GM18873 (cell line): Measurements from ENCODE around the gene ENOX1.

Experiments
- ATAC-seq: cut with Tn5 transposase; IDR thresholded peaks from one replicate; pipeline ENCODE4 v1.9.1; 2021; ENCODE audit warnings: mild to moderate bottlenecking, moderate library complexity, moderate number of reproducible peaks; ENCODE audit not compliant: unreplicated experiment, low FRiP score

The ENOX1 gene

GRCh38 chr13:43339805-43340550 lies 446.8 kb downstream of the ENOX1 start:
- no peak for ATAC-seq

GRCh38 chr13:43339145-43339804 lies 447.5 kb downstream of the ENOX1 start:
- no peak for ATAC-seq

DNA sequence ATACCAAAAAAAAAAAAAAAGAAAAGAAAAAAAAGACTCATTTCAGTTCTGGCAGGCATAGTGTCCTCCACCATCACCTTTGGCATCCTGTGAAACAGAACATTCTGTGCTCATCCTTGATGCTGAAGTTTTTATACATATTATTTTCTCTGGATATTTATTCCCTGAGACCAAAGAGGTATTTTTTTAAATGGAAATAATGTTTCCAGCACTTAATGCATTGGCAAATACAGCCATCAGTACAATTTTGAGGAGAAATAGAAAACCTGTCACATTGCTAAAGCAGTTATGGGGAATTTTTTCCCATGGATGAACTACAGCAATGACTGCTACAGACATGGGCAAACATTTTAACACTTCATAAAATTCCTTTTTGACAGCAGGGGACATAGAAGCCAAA lies 451.0 kb downstream of the ENOX1 start:
- ATAC-seq: no peak

- ATAC-seq: no peak
Measured at GRCh38 chr13:43333176-43333575, 453.6 kb downstream of the ENOX1 start.

GRCh38 chr13:43331672-43332071 lies 455.1 kb downstream of the ENOX1 start:
- no peak for ATAC-seq

DNA sequence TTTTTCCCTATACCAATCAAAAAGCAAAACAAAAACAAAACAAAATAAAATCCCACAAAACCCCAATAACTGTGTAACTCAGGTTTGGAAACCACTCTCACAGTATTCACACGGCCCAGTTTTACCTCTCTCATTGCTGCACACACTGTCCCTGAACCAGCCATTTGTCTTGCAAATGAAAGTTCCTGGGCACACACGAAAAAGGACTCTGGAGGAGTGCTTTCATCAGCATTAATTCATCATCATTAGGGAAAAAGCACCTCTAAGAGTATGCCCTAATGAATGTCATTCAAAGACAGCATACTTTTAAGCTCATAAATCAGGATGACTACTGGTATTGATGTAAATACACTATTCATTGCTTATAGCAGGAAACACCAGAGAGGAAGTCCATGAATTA lies 457.1 kb downstream of the ENOX1 start:
- ATAC-seq: no peak

GRCh38 chr13:43328907-43329306 lies 457.9 kb downstream of the ENOX1 start:
- ATAC-seq: no peak

- ATAC-seq: no peak
Measured at GRCh38 chr13:43326100-43326499, 460.7 kb downstream of the ENOX1 start.

DNA sequence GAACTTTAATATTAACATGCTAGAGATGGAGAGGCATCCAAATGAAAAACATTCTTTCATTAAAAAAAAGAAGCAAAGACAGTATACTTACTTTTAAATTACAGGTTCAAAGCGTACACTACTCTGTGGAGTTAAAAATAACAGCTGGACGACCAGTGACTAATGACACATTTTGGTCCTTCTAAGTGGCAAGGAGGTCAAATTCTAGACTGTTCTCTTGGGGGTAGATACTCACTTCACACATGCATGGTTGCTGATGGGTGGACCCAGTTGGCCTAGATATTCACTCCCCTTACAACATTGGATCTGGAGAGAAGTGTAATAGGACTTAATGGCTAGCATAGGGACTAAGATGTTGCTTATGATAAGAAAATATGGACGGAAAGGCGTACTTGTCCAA lies 461.1 kb downstream of the ENOX1 start:
- ATAC-seq: no peak

DNA sequence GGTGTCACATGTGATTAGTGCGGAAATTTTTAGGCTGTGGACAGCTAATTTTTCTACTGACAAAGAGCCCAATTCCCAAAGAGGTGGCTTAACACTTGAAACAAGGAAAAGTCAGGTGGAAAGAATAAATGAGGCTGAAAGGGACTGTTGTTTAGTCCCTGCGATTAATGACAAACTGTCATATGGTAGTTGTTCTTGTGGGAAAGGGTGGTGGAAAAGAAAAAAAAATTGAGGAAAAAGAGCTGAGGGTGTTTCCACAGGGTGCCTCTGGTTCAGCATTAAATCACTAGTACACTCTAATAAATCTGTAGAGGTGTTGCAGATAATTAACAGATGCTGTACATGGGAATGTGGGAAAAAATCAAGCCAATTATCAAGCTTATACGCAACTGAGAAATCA lies 462.6 kb downstream of the ENOX1 start:
- ATAC-seq: no peak

GRCh38 chr13:43319617-43320444 lies 466.9 kb downstream of the ENOX1 start:
- ATAC-seq: no peak

DNA sequence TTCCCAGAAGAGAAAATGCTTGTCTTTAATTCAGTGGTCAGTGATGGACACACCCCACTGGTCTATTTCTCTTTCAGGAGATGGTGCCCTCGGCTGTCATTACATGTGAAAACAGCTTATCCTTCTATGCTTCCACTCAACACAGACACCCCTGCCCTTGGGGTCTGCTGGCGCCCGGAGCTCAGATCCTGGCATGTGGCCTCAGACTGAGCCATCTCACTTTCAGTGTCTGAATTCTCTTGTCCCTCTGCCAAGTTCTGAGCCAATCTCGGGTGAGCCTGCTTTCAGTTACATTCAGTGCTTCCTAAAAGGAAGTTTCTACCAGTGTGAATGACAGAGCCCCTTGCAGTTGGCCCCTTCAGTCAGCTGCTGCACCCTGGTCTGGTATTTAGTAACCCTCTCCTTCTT lies 469.8 kb downstream of the ENOX1 start:
- no peak for ATAC-seq

DNA sequence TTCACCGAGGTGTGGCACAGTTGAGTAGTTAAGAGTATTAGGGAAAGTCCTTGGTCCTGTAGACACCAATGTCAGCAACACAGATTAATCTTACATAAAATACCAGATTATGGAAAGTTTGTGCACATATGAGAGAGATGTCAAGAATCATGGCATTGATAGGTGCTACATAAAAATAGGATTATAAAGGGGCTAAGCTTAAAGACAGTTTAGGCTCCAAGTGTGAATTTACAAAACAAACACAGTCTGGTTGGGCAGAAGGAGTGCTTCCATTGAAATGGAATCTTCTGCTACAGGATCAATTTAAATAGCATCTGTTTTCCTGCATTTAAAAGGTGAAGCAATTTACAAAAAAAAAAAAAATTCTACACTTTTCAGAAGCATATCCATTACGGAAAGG lies 470.5 kb downstream of the ENOX1 start:
- no peak for ATAC-seq

DNA sequence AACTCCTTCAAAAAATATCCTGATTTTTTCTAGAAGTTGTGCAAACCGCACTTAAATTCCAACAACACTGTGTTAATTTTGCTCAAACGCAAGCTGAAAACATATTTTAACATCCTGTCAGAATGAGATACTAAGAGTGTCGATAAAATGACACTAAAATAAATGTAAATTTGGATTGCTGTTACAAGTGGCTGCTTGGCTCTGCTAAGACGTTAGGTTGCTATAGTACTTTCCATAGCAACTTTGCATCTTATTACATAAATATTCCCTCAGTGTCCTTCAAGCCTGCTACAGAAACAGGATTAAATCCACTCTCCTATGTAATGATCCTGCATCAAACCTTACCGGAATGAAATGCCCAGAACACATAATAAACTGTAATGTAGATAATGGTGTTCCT lies 471.2 kb downstream of the ENOX1 start:
- no peak for ATAC-seq

DNA sequence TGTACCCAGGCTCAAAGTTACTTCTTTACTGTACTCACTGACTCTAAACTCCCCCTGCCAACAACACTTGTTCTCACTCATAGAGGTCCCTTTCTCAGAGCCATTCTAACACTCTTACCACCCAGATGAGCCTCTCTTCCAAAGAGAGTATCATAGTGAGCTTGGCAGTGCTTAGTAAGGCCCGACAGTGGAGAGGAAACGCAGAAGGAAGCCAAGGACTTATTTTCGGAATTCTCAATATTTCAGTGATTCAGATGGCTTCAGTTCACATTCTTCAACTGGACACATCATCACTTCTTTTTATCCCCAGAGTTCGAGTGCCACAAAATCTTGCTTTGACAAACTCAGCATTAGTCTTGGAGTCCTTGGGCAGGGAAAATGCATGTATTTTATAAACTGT lies 477.5 kb downstream of the ENOX1 start:
- ATAC-seq: no peak

- ATAC-seq: no peak
Measured at GRCh38 chr13:43307921-43308433, 478.8 kb downstream of the ENOX1 start.

- ATAC-seq: no peak
Measured at GRCh38 chr13:43307221-43307920, 479.4 kb downstream of the ENOX1 start.

DNA sequence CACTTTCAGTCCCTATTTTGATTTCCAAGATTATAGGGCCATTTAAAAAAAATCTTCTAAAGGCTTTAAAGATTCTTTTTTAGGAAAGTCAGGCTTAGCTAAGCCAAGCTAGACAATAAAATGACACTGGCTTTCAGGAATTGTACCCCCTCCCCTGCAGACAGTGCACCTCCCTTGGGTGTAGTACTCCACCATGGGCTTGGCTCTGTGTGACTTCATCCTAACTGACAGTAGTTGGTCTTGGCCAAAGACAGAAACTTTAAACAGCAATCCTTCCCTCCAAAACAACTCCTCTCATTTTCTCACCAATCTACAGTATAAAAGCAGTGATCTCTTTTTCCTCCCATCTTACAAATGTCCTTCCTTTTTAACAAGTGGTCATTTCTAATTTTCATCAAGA lies 480.4 kb downstream of the ENOX1 start:
- ATAC-seq: no peak

GRCh38 chr13:43305416-43305815 lies 481.4 kb downstream of the ENOX1 start:
- no peak for ATAC-seq

DNA sequence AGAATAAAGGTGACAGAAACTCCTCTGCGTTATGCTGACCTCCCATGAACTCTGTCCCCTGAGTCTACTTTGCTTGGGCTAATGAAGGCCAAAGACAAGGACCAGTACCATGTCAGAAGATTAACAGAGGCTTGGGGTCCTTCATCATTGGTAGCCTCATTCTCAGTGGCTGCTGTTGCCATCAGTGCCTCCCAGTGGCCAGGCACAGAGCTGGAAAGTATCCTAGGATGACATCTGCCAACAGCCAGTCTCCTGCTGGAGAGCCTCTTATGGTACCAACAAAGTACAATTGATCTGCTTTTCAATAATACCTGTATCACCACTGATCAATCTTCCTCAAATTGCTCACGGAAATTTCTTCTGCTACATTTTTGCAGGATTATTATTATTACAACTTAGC lies 481.8 kb downstream of the ENOX1 start:
- ATAC-seq: no peak

GRCh38 chr13:43304449-43304848 lies 482.3 kb downstream of the ENOX1 start:
- no peak for ATAC-seq
